Tibial nerve (tissue), 4 donors: ENCODE data around the gene KRT82.

ENCODE experiments used
- EP300 ChIP-seq, 2 donors: sonication (generic); formaldehyde crosslinking; IDR thresholded peaks; one replicate each; pipeline ENCODE4 v1.6.1; 2017; ENCODE audit warnings: antibody characterized with exemption in 2 of 2, mild to moderate bottlenecking in 1 of 2
- TF ChIP-seq, protein P1 (sequence below), 5 experiments: fragments of 200-600 bp in 3 of 5; fragments of 450-650 bp in 2 of 5; sonication (generic) in 3 of 5; IDR thresholded peaks; one replicate each; pipeline ENCODE4 v1.5.1; 2016 to 2019; ENCODE audit warnings: antibody characterized with exemption in 5 of 5, mild to moderate bottlenecking in 3 of 5, moderate library complexity in 2 of 5

- TF ChIP-seq, protein P1, sequence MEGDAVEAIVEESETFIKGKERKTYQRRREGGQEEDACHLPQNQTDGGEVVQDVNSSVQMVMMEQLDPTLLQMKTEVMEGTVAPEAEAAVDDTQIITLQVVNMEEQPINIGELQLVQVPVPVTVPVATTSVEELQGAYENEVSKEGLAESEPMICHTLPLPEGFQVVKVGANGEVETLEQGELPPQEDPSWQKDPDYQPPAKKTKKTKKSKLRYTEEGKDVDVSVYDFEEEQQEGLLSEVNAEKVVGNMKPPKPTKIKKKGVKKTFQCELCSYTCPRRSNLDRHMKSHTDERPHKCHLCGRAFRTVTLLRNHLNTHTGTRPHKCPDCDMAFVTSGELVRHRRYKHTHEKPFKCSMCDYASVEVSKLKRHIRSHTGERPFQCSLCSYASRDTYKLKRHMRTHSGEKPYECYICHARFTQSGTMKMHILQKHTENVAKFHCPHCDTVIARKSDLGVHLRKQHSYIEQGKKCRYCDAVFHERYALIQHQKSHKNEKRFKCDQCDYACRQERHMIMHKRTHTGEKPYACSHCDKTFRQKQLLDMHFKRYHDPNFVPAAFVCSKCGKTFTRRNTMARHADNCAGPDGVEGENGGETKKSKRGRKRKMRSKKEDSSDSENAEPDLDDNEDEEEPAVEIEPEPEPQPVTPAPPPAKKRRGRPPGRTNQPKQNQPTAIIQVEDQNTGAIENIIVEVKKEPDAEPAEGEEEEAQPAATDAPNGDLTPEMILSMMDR (IDR thresholded peaks at IDR 0.05) = no peak
- no peak for TF ChIP-seq EP300 (IDR thresholded peaks at IDR 0.05)
Observed at GRCh38 chr12:52392465-52393007, 13.6 kb downstream of the KRT82 start.
